ENCODE results near the gene ELAVL3. TPM values are rescaled to one million over a fixed set of nuclear protein-coding genes. Genes with fewer than 3 reads are reported as not detected.
A peak's percentile ranks its signal among the peaks of the same experiment; 100 is the strongest.

ELAVL3 gene
- total RNA-seq, 6 experiments from 2014 or later = not detected

GRCh38 chr19:11510444-11510843 lies 29.6 kb upstream of the ELAVL3 start:
- peaks cover 2% of the 10 kb centered on the region; the same call in 1 of the 2 replicates for H3K27me3 Mint-ChIP-seq (ENCODE audit: insufficient read depth)
- H3K4me3 Mint-ChIP-seq = no peak overlapping the region
- no peak for TF ChIP-seq CTCF (IDR thresholded peaks at IDR 0.05)
- no peaks in the 10 kb centered on the region for H3K4me1 Mint-ChIP-seq (ENCODE audit: low read depth)
- H3K9me3 Mint-ChIP-seq = no peaks in the 10 kb centered on the region
- DNase-seq = no peak
- no peaks in the 10 kb centered on the region for H3K36me3 Mint-ChIP-seq (ENCODE audit: low read depth)
- no peak overlapping the region for H3K27ac Mint-ChIP-seq

- no peak overlapping the region for H3K4me3 Mint-ChIP-seq
- no peak overlapping the region for H3K27ac Mint-ChIP-seq
- H3K27me3 Mint-ChIP-seq (ENCODE audit: insufficient read depth) = peaks cover 6% of the 10 kb centered on the region; the same call in 1 of the 2 replicates
- no peaks in the 10 kb centered on the region for H3K36me3 Mint-ChIP-seq (ENCODE audit: low read depth)
- H3K4me1 Mint-ChIP-seq (ENCODE audit: low read depth) = peaks cover 8% of the 10 kb centered on the region
- TF ChIP-seq CTCF (IDR thresholded peaks at IDR 0.05) = no peak
- H3K9me3 Mint-ChIP-seq = no peaks in the 10 kb centered on the region
- DNase-seq = no peak
Observed at GRCh38 chr19:11507370-11508078, 26.7 kb upstream of the ELAVL3 start.

- Mint-ChIP-seq H3K27ac (no peak overlapping the region; the same call in 1 of the 2 replicates), H3K27me3 (ENCODE audit: insufficient read depth) (peaks cover 6% of the 10 kb centered on the region; the same call in 1 of the 2 replicates), H3K4me1 (ENCODE audit: low read depth) (peaks cover 8% of the 10 kb centered on the region), H3K36me3 (ENCODE audit: low read depth) (no peaks in the 10 kb centered on the region), H3K9me3 (no peaks in the 10 kb centered on the region), H3K4me3 (peak overlapping the region; percentile 47; the same call in 1 of the 2 replicates)
- no peak for DNase-seq
- no peak for TF ChIP-seq CTCF (IDR thresholded peaks at IDR 0.05)
Observed at GRCh38 chr19:11506967-11507366, 26.1 kb upstream of the ELAVL3 start.

- H3K36me3 Mint-ChIP-seq (ENCODE audit: low read depth) = peaks cover 5% of the 10 kb centered on the region; the same call in 1 of the 2 replicates
Observed at GRCh38 chr19:11506101-11506555, 25.3 kb upstream of the ELAVL3 start.

GRCh38 chr19:11505504-11506100 lies 24.8 kb upstream of the ELAVL3 start, which contains the start of gene ZNF653:
Gene ZNF653 (minus strand): TSS chr19:11505839. CDS start chr19:11505786, 53 bp downstream.
- Mint-ChIP-seq H3K4me1 (ENCODE audit: low read depth) (peaks cover 8% of the 10 kb centered on the region), H3K36me3 (ENCODE audit: low read depth) (peaks cover 10% of the 10 kb centered on the region; the same call in 1 of the 2 replicates), H3K9me3 (no peaks in the 10 kb centered on the region), H3K4me3 (peak within 1 kb of the TSS; percentile 86), H3K27ac (peak within 1 kb of the TSS; percentile 85), H3K27me3 (ENCODE audit: insufficient read depth) (peaks cover 6% of the 10 kb centered on the region; the same call in 1 of the 2 replicates)
- no peak for TF ChIP-seq CTCF (IDR thresholded peaks at IDR 0.05)
- peak; percentile 91 for DNase-seq

More at GRCh38 chr19:11506101-11506555, 25.3 kb upstream of the ELAVL3 start:
- DNase-seq = no peak
- Mint-ChIP-seq H3K4me3 (peak overlapping the region; percentile 86), H3K4me1 (ENCODE audit: low read depth) (peaks cover 8% of the 10 kb centered on the region), H3K9me3 (no peaks in the 10 kb centered on the region), H3K27me3 (ENCODE audit: insufficient read depth) (peaks cover 6% of the 10 kb centered on the region; the same call in 1 of the 2 replicates), H3K27ac (peak overlapping the region; percentile 85; the same call in 1 of the 2 replicates)
- no peak for TF ChIP-seq CTCF (IDR thresholded peaks at IDR 0.05)

Data from HFFc6 (cell line).